Measurements from ENCODE around the gene NFIA.

Gene NFIA

DNA sequence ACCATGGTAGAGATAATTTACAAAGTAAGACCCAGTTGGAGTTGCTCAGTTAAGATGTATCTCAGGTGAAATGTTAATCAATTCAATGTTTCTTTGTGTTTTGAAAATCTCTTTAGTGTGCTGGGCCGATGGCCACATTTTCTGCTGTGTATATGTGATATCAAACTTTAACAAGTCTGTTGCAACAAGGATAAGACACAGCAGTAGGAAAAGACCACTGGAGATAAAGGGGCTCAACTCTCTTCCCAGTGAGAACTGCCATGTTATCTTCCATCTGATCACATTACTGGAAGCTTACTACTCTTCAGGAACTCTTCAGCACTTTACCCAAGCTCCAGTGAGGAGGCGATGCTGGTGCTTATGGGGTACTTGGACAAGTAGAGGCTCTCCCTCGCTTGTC lies 227.7 kb downstream of the NFIA start:
- DNase-seq (ENCODE audit: extremely low spot score, insufficient read length, low read depth) (no peak), FAIRE-seq (no peak)

DNA sequence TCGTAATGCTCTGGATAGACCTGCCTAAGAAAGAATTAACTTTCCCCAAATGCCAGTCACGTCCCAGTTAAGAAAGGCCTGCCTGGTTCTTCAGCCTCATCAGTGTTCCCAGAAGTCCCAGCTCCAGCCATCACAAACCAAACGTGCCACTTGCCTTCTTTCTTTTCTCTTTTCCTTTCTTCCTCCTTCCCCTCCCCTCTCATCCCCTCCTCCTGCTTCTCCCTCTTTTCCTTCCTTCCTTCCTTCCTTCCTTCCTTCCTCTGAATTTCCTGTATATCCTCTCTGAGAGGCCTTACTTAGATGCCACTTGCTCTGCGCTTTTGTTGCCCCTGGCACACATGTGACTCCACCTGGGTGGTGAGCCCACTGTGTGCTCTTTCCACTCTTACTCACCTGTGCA lies 228.2 kb downstream of the NFIA start:
- FAIRE-seq = no peak

DNA sequence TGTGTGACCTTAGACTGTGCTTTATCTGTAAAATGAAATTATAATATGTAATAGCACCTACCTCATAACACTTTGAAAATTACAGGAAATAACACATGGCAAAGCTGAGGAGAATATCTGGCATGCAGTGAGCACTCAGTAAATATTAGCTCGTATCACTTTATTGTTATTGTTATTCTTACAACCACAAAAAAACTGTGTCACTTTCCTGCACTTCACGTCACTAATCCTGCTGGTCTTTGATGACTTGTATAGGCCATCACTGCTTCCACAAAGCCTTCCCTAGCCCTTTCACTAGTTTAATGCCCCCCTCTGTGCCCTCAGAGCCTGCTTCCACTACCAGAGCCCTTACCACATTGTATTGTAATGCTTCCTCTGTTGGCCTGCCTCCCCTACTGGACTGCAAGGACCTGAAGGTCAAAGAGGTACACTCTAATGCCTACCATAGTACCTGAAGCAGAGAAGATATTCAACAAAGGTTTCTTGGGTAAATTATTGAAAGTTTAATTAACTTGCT lies 231.6 kb downstream of the NFIA start:
- no peak for DNase-seq (ENCODE audit: extremely low spot score, insufficient read length, low read depth)
- FAIRE-seq = no peak

More for the DNA sequence above, 228.2 kb downstream of the NFIA start:
- DNase-seq (ENCODE audit: extremely low spot score, insufficient read length, low read depth) = no peak

DNA sequence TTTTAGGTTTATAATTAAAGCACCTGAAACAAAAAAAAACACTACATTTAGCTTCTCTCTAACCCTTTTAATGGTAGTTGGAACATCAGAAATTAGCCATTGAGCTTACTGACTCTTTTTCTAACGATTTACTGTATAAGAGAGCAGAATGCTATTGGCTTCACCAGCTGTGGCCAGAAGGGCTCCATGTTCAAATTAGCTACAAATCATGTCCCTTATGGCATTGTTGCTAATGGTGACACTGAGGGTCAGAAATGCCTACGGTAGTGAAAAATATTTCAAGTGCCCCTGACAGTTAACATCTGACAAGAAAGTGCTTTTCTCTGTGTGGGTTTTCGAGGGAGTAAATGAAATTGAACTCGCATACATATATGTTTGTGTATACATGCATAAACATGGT lies 232.7 kb downstream of the NFIA start:
- DNase-seq (ENCODE audit: extremely low spot score, insufficient read length, low read depth) (no peak), FAIRE-seq (no peak)

DNA sequence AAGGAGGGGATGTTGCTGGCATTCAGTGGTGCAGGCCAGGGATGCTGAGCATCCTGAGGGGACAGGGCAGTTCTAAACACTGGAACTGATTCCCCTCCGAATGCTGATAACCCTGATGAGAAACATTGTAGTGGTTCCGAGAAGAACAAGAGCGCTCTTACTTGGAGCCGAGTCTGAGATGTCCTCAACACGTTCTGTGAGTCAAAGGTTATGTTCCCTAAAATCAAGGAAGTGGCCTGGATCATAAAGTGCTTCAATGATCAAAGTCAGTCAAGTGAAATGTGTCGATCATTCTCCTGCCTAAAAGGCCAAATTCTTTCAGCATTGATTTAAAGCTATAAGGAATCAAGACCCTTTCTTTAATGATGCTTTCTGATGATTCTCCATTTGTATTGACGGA lies 234.1 kb downstream of the NFIA start:
- FAIRE-seq = no peak
- no peak for DNase-seq (ENCODE audit: extremely low spot score, insufficient read length, low read depth)

DNA sequence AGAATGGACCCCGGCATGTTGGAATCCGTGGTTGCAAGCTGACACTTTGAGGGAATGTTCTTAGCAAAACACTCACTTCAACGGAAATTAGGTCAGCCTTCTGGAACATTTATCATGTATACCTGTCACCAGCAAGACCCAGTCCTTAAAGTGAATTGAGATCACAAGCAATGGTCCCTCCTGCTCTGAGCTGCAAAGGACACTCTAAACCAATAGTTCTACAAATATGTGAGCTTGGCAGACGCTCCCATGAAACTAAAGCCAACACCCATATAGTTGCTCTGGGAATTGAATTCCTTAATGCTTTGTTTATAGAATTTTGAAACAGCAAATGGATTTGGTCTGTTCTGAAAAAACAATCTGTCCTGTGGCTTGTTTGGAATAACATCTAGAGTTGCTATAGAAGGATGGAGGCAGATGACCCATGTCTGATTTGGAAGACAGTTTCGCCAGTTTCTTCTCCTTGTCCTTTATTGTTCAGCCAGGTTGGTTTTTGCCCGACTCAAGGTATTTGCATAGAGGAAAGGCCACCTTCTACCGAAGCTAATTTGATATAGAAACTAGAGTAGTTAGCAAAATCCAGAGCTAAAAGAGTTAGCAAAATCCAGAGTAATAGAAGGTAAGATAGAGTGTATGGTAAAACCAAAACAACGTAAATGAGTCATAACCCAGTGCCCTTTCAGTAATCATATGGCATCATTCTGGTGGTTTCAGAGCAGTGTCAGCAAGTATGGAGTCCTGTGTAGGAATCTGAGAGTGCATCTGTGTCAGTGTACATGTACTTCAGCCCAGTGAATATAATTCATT lies 236.2 kb downstream of the NFIA start:
- FAIRE-seq (peak; percentile 66), DNase-seq (ENCODE audit: extremely low spot score, insufficient read length, low read depth) (peak; percentile 26)

DNA sequence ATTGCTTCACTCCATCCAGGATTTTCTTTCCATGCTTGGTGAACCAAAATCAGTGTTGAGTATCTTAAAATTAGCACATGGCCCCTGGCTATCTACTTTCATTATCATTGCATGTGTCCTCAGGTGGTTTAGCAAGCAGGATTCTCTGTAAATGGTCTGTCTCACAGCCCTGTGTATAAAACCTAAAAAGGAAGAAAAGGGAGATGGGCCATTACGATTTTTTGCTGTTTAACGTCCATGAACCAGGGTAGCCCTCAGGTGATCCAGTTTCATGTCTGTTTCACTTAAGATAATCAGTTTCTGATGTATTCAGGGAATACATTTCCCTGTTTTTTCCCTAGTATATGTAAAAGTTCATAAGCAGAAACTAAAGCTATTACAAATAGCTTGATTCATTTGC lies 238.2 kb downstream of the NFIA start:
- DNase-seq (ENCODE audit: extremely low spot score, insufficient read length, low read depth) (no peak), FAIRE-seq (no peak)

DNA sequence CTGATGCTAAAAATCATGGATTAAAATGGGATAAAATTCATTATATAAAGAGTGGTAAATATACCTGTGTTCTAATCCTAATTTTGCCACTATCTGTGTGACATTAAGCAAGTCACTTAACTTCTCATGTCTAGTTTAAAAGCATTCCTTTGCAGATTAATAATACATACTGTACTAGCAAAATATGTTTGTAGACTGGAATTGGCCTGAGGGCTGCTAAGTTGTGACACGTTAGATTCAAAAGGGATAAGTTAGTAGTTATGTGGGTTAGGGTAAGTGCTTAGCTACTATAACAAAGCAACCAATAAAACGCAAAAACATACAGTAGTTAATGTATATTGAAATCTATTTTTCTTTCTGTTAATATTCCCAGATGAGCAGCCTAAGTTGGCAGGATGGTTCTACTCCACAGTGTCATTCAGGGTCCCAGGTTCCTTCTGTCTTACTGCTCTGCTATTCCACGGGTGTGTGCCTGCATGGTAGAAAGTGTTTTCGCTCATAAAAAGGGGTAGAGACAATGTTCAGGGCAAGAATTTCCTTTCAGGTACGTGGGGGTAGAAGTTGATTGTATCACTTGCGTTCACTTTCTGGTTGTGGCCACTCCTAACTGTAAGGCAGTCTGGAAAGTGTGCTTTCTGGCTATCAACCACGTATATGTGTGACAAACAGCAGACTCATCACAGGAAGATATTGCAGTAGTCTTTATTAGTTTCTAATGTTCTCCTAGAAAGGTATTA lies 239.8 kb downstream of the NFIA start:
- no peak for FAIRE-seq
- DNase-seq (ENCODE audit: extremely low spot score, insufficient read length, low read depth) = no peak

DNA sequence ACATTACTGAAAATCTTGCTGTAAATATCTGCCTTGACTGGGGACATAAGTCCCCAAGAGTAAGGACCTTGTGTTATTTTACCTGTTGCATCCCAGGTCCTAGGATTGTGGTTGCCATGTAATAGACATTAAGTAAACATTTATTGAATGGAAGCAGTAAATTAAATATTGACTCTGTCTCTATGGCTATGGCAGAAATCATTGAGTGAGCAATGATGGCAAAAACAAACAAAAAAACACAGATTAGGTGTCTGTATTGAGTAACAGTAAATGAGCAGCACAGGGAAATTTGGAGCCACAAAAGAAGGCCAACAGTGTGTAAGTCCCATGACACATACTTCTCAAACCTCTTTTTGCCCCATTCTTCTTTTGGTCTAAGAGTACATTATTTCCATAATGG lies 240.4 kb downstream of the NFIA start:
- FAIRE-seq = no peak
- DNase-seq (ENCODE audit: extremely low spot score, insufficient read length, low read depth) = no peak

DNA sequence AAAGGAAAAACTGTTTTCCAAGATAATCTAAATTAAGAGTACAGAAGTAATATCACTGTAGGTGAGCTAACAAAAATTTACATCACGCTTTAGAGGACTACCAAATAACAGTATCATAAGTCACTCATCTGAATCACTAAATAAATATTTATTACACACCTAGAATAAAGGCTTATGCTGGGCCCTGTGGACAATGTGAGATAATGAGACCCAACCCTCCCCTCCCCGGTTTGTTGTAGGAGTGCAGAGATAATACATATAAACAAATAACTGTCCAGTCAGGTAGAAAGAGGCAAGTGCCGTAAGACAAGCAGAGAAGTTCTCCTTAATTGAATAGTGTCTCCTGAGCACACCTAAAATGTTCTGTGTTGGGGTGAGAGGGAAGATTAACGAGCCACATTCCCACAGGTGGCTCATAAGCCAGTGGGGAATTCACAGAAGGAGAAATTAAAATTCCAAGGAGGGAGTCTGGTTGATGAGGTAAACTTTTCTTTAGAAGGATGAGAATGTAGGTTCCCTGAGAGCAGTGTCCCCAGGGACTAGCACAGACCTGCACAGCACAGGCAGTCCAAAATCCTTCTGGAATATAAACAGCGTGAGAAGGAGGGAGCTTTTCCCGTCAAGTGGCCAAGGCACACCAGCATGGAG lies 241.4 kb downstream of the NFIA start:
- DNase-seq (ENCODE audit: extremely low spot score, insufficient read length, low read depth) (no peak), FAIRE-seq (no peak)

DNA sequence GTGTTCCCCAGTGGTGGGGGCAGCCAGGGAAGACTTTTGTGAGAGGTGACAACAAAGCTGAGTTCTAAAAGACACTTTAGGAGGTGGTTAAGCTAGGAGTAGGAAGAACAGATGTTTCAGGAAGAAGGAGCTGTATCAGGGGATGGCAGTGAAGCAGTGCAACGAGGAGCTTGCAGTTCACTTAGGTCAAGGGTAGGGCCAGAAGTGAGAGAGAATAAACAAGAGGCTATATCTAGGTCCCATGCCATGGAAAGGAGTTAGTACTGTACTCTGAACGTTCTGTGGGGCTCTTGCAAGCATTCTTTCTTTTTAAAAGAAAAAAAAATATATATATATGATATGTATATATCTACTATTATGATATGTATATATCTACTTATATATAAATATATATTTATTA lies 244.4 kb downstream of the NFIA start:
- no peak for DNase-seq (ENCODE audit: extremely low spot score, insufficient read length, low read depth)
- FAIRE-seq = no peak

DNA sequence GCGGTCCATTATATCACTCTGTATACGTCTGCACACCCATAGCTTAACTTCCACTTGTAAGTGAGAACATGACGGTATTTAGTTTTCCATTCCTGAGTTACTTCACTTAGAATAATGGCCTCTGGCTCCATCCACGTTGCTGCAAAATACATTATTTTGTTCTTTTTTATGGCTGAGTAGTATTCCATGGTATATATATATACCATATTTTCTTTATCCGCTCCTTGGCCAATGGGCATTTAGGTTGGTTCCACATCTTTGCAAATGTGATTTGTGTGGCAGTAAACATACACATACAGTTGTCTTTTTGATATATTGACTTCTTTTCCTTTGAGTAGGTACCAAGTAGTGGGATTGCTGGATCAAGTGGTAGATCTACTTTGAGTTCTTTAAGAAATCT lies 245.1 kb downstream of the NFIA start:
- DNase-seq (ENCODE audit: extremely low spot score, insufficient read length, low read depth) (no peak), FAIRE-seq (no peak)

DNA sequence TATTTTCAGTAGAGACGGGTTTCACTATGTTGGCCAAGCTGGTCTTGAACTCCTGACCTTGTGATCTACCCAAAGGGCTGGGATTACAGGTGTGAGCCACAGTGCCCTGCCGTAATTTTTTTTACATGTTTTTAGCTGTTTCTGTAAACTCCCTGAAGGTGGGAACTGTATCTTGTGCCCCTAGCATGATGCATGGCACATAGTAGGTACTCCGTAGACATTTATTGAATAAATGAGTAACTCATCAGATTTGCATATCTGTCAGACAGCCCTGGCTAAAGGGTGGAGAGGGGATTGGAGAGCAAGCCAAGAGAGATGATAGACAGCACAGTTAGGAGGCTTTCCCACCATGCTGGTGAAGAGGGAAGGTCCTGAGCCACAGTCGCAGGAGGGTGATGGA lies 247.2 kb downstream of the NFIA start:
- DNase-seq (ENCODE audit: extremely low spot score, insufficient read length, low read depth) = no peak

DNA sequence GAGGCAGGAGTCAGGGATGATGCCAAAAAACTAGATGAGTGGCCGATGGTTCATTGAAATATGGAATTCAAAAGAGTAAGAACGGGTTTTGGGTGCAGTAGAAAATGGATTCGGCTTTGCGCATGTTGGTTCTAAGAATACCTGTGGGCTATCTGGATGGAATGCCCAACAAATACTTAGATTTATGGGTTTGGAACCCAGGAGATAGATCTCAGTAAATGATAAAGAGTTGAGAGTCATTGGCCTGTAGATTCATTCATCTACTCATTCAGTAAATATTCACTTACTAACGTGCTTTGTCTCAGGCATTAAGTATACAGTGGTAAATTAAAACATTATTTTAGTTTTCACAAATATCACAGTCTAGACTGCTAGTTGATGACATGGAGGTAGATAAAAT lies 247.7 kb downstream of the NFIA start:
- FAIRE-seq = no peak
- DNase-seq (ENCODE audit: extremely low spot score, insufficient read length, low read depth) = no peak

More for the DNA sequence above, 247.2 kb downstream of the NFIA start:
- FAIRE-seq = no peak

DNA sequence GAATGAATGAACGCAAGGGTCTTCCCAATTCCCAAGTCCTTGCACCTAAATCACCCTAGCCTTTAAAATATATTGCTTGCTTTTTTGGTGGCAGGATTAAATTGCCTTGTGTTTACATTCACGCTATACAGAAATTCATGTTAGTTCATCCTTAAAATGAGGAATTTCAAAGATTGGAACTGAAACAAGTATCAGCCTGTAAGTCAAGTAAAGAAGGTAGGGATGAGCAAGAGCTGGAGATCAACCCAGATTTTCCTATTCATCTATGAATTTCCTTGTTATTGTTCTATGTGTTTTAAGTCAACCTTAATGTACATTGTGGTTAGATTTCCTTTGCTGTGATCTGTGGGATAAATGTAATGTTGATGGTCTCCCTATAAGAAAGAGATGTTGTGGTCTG lies 248.2 kb downstream of the NFIA start:
- DNase-seq (ENCODE audit: extremely low spot score, insufficient read length, low read depth) (no peak), FAIRE-seq (no peak)

DNA sequence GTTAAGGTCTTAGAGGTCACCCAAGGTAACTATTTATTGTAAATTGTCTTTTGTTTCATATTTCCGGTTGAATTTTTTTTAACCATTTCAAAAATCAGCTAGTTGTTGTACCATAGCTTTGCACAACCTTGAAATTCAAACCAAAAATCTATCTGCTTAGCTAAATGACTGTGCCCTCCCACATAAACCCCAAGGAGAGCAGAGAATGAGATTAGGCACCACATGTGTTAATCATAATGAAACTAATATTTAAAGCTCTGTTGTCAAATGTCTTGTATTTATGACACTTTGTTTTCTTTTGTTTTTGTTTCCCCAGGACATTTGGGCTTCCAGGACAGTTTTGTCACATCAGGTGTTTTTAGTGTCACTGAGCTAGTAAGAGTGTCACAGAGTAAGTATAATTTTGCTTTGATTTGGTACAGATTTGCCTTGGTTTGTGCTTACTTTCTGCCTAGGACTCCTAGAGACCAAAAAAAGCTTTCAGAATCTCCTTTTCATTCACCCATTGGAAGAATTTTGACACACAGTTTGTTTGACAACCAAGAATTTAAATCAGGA lies 249.9 kb downstream of the NFIA start:
- FAIRE-seq (peak; percentile 69), DNase-seq (ENCODE audit: extremely low spot score, insufficient read length, low read depth) (peak; percentile 42)

DNA sequence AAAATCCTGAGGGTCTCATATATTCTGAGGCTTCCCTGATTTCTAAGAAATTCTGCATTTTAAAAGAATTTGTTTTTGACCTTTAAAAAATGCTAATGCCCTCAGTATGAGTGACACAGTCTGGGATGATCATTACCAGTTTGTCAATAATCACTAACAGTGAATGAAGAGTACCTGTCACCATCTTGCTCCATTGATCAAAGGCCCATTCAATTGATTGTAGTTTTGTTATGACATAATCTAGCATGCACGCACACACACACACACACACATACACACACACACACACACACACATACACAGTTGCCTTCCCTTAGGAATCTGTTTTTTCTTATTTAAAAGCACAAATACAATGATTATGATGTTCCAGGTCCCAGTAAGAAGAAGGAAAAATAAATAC lies 250.4 kb downstream of the NFIA start:
- no peak for DNase-seq (ENCODE audit: extremely low spot score, insufficient read length, low read depth)
- no peak for FAIRE-seq

DNA sequence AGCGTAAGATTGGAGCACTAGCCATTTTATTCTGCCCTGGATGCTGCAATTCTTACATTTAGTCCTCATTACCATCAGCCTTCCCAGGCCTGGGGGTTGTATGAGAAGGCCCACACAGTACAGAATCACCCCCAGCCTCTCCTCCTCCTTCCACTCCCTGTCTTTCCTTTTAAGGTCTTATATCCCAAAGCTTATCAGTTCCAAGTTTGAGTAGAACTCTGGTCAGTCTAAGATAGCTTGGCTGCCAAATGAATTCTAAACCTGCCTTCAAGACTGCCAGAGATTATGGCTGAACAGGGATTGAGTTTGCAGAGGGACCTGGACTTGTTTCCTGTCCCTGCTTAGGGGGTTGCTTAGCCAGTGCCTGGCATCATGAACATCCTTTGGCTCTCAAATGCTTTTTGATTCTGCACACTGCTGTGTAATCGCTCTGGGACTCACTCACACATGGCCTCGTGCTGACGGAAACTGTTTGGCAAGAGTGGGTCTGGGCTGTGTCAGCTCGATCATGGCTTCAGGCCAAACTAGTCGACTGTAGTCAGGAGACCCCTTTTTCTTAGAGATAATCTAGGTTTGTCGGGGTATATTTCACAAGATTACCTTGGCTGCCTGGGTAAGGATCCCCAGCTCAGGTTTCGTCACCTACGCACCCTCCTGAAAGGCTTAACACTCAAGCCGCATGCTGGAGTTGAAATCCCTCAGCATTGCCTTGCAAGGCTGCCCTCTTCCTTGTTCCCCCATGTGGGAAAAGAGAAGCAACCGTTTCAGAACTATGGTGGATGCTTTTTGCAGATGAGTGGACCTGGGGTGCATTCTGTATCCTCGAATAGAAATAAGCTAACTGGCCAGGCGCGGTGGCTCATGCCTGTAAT lies 252.6 kb downstream of the NFIA start:
- FAIRE-seq (no peak), DNase-seq (ENCODE audit: extremely low spot score, insufficient read length, low read depth) (no peak)

DNA sequence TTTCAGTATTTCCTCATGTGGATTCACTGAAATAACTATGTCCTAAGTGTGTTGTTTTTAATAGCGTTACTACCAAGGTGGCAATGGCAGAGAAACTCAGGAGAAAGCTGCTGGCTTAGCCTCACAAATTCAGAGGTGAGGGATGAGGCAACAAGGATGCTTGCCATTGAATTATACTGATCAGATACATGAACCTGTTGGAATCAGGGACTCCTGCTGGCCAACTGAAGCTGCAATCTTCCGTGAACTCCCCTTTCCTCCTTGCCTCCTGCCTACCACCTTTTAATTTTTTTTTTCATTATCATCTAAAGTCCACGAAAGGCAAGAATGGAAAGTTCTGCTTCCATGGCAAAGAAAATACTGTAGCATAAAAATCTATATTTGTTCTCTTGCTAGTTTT lies 254.7 kb downstream of the NFIA start:
- FAIRE-seq (no peak), DNase-seq (ENCODE audit: extremely low spot score, insufficient read length, low read depth) (no peak)
